Pancreas (tissue), 10 donors: ENCODE measurements around the gene DGKH. TPM values are rescaled to one million over a fixed set of nuclear protein-coding genes. Genes with fewer than 3 reads are reported as not detected.

Experiments
- ATAC-seq, 4 donors: fragments of 200-7000 bp; cut with Tn5 transposase; one replicate each; pipeline versions ENCODE4 v1.8.0 to v1.9.1; 2020; ENCODE audit warnings: mild to moderate bottlenecking in 4 of 4, moderate library complexity in 4 of 4
- DNase-seq, 6 donors: peaks; one replicate each; pipeline ENCODE4 v3.0.0-alpha.2; 2020
- FAIRE-seq: peaks from 2 replicates; lab custom pipeline; 2012; peaks lifted over from hg19 to GRCh38; lab: Jason Lieb, UNC
- H3K27ac ChIP-seq, 4 donors: fragments of 200-600 bp; sonication (generic); 1 replicate in 3 of 4; 2 replicates in 1 of 4; pipeline versions ENCODE4 v1.5.0 to v1.8.0; 2020
- H3K27me3 ChIP-seq, 4 donors: fragments of 200-600 bp; one replicate each; pipeline ENCODE4 v1.8.0; 2021
- H3K36me3 ChIP-seq, 3 donors: fragments of 200-600 bp; sonication (generic) in 1 of 3; one replicate each; pipeline versions ENCODE4 v1.5.0 to v1.8.0; 2020 to 2021
- H3K4me1 ChIP-seq, 3 donors: fragments of 200-600 bp; one replicate each; pipeline ENCODE4 v1.8.0; 2021
- H3K4me3 ChIP-seq, 4 donors: fragments of 200-600 bp; sonication (generic) in 2 of 4; one replicate each; pipeline versions ENCODE4 v1.5.0 to v1.8.0; 2020 to 2021
- H3K9me3 ChIP-seq, 4 donors: fragments of 200-600 bp; one replicate each; pipeline ENCODE4 v1.8.0; 2021
- CTCF ChIP-seq, 4 donors: fragments of 200-600 bp; sonication (generic) in 3 of 4; IDR thresholded peaks; one replicate each; pipeline versions ENCODE4 v1.5.0 to v1.8.0; 2021; ENCODE audit warnings: antibody characterized with exemption in 4 of 4
- WGBS, 2 donors: extraction: QIAGEN DNeasy Blood & Tissue Kit; methylation state at CpG; one replicate each; pipeline ENCODE4 v1.1.7; 2013; 5-methylcytosine and 5-hydroxymethylcytosine counted together
- intact Hi-C, 3 donors: fragments of 100-400 bp; cut with DNase I; formaldehyde crosslinking; loops; one replicate each; pipeline versions ENCODE4 v1.11.1 to v1.14.2; 2022
- polyA plus RNA-seq, 2 donors: library from polyadenylated mRNA; stranded (reverse); fragments of 200-250 nt; gene quantifications; one replicate each; pipeline ENCODE4 v1.2.3, GENCODE V29; 2013
- total RNA-seq, 6 donors: library from RNA; stranded (reverse); fragmentation: NEBNext Ultra II Directional in 4 of 6; extraction: Animal tissue kit (Norgen Biotek cat#: 25700) in 4 of 6; gene quantifications; one replicate each; pipeline versions ENCODE4 v1.2.1 to v1.2.4, GENCODE V29; 2021 to 2023
- donor health status: healthy with polysubstance abuse.
- donor health status: DM: no; HTN: no; CAD: no; lungs with moderate emphysema.
- donor health status: DM: no; HTN: no; CAD: no.
- donor health status: control.
- donor health status: control.
- donor health status: Bipolar disorder and iron deficiency.
- donor health status: DM: yes; HTN: yes; CAD: no.
- donor health status: DM: no; HTN: no; CAD: no.
- donor health status: DM: no; HTN: no; CAD: no.
- donor health status: DM: yes; HTN: yes; CAD: no.

DGKH gene
- total and polyA plus RNA-seq, 8 donors: 0.87 to 5.0 (median 1.6) TPM

GRCh38 chr13:42266473-42266872 is 218.0 kb downstream of the DGKH start:
- 58 to 61% methylated on average over 3 of the region's 3 CpGs for WGBS, 2 donors
- no peak for DNase-seq
- H3K27ac ChIP-seq: no peak overlapping the region

DNA sequence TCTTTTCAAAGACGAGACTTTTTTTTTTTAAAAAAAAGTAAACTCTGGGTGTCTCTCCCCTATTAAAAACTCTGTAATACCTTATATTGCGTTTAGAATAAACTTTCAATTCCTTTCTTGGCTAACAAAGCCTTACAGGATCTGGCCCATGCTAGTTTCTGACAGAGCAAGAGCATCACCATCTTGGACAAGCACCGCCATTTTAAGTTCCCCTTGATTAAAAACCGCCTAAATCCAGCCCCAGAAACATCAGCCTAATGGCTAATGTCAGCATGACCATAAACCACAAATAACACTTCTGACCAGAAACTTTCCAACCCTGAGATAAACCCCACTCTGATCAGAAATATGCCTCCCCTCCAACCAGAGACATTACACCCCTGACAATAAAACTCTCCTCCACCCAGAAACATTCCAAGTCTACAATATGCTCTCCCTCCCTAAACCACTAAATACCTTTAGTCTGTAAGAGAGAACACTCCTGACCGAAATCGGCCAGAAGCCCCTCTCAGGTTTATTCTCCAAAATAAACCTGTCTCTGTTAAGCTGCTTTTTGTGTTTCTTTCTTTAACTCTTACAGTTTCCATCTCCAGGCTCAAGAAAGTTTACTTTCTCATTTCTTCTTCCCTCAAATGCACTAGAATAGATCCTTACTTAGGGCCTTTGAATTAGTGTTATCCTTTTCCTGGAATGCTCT is 221.9 kb downstream of the DGKH start:
- TF ChIP-seq CTCF (IDR thresholded peaks at IDR 0.05): no peak
- Histone ChIP-seq H3K4me1 (peaks cover 0 to 7% (median 0%) of the 10 kb centered on the region in 3 donors), H3K27me3 (no peaks in the 10 kb centered on the region), H3K4me3 (no peak overlapping the region), H3K27ac (no peak overlapping the region), H3K36me3 (no peaks in the 10 kb centered on the region), H3K9me3 (no peaks in the 10 kb centered on the region)
- FAIRE-seq (no peak), ATAC-seq (no peak), DNase-seq (no peak)
- intact Hi-C loops: no loop called here
- WGBS, 2 donors: 92 to 93% methylated on average over 6 of the region's 6 CpGs

More at GRCh38 chr13:42266473-42266872, 218.0 kb downstream of the DGKH start:
- Histone ChIP-seq H3K36me3 (no peaks in the 10 kb centered on the region), H3K4me1 (no peaks in the 10 kb centered on the region), H3K27me3 (no peaks in the 10 kb centered on the region), H3K9me3 (no peaks in the 10 kb centered on the region), H3K4me3 (no peak overlapping the region)
- intact Hi-C loops: no loop called here
- ATAC-seq (no peak), FAIRE-seq (no peak)
- TF ChIP-seq CTCF (IDR thresholded peaks at IDR 0.05): no peak

GRCh38 chr13:42270857-42271215 is 222.4 kb downstream of the DGKH start:
- intact Hi-C loops: no loop called here
- no peak for TF ChIP-seq CTCF (IDR thresholded peaks at IDR 0.05)
- H3K4me3 ChIP-seq: peak overlapping the region in 2 of 4 donors; percentile 56 to 91
- 90 to 91% methylated on average over 6 of the region's 6 CpGs for WGBS, 2 donors
- DNase-seq: no peak
- no peak for FAIRE-seq
- H3K36me3 ChIP-seq: no peaks in the 10 kb centered on the region
- ATAC-seq: no peak
- H3K9me3 ChIP-seq: no peaks in the 10 kb centered on the region
- H3K27me3 ChIP-seq: no peaks in the 10 kb centered on the region
- peak overlapping the region in 1 of 4 donors; percentile 59 for H3K27ac ChIP-seq
- H3K4me1 ChIP-seq: peaks cover 0 to 7% (median 0%) of the 10 kb centered on the region in 3 donors

GRCh38 chr13:42271337-42272114 is 223.1 kb downstream of the DGKH start:
- H3K4me1 ChIP-seq: peaks cover 0 to 7% (median 0%) of the 10 kb centered on the region in 3 donors
- FAIRE-seq (no peak), ATAC-seq (peak; percentile 91 to 95 (median 92)), DNase-seq (peak; percentile 91 to 95 (median 92))
- H3K4me3 ChIP-seq: peak overlapping the region; percentile 56 to 91 (median 78)
- 5 to 6% methylated on average over 39 to 56 of the region's 57 CpGs for WGBS, 2 donors
- intact Hi-C loops: no loop called here
- H3K27ac ChIP-seq: peak overlapping the region; percentile 51 to 83 (median 70)
- H3K36me3 ChIP-seq: no peaks in the 10 kb centered on the region
- no peak for TF ChIP-seq CTCF (IDR thresholded peaks at IDR 0.05)
- H3K27me3 ChIP-seq: no peaks in the 10 kb centered on the region
- H3K9me3 ChIP-seq: no peaks in the 10 kb centered on the region
